Right atrium auricular region (tissue), 2 donors: ENCODE data around the gene NOP14. TPM values are rescaled to one million over a fixed set of nuclear protein-coding genes. Genes with fewer than 3 reads are reported as not detected.
"Not testable (repeated sequence)": the region's sequence is repeated elsewhere in the genome, so short reads cannot be mapped to it uniquely, and the experiment has no call there.

Experiments
- DNase-seq: peaks from one replicate; pipeline ENCODE4 v3.0.0-alpha.2; 2019; ENCODE audit warnings: low spot score
- H3K27ac ChIP-seq, 2 donors: fragments of 200-600 bp; sonication (generic); 1 replicate in 1 of 2; 2 replicates in 1 of 2; pipeline ENCODE4 v1.5.1; 2016 to 2019
- H3K27me3 ChIP-seq, 2 donors: fragments of 200-600 bp; sonication (generic); one replicate each; pipeline versions ENCODE4 v1.5.1 to v1.6.0; 2017 to 2019
- H3K36me3 ChIP-seq: fragments of 200-600 bp; sonication (generic); one replicate; pipeline ENCODE4 v1.5.1; 2016
- H3K4me1 ChIP-seq, 2 donors: fragments of 200-600 bp; sonication (generic); one replicate each; pipeline versions ENCODE4 v1.5.1 to v1.6.0; 2017 to 2019
- H3K4me3 ChIP-seq, 2 donors: fragments of 200-600 bp; sonication (generic); 1 replicate in 1 of 2; 2 replicates in 1 of 2; pipeline ENCODE4 v1.5.1; 2017 to 2019; ENCODE audit warnings: mild to moderate bottlenecking in 1 of 2, moderate library complexity in 1 of 2
- H3K9me3 ChIP-seq, 2 donors: fragments of 200-600 bp; sonication (generic); one replicate each; pipeline ENCODE4 v1.5.1; 2019
- CTCF ChIP-seq, 2 donors: fragments of 200-600 bp; sonication (generic); IDR thresholded peaks; one replicate each; pipeline ENCODE4 v1.5.1; 2019; ENCODE audit warnings: antibody characterized with exemption in 2 of 2
- total RNA-seq, 2 donors: library from RNA; depleted of rRNA; stranded (reverse); fragments of >200 nt; gene quantifications; one replicate each; pipeline ENCODE4 v1.1.0, GENCODE V29; 2016

Gene NOP14
- total RNA-seq, 2 donors from 2014 or later = 12.2 to 14.2 TPM

- no peak for DNase-seq
- Histone ChIP-seq H3K27me3 (no peaks in the 10 kb centered on the region), H3K27ac (no peak overlapping the region), H3K4me3 (no peak overlapping the region), H3K36me3 (peaks cover 59% of the 10 kb centered on the region), H3K9me3 (no peaks in the 10 kb centered on the region), H3K4me1 (peaks cover 0 to 10% of the 10 kb centered on the region in 2 donors)
- TF ChIP-seq CTCF (IDR thresholded peaks at IDR 0.05) = no peak
Observed at GRCh38 chr4:2923668-2924173, 39.5 kb downstream of the NOP14 start.

GRCh38 chr4:2923141-2923551 is 40.1 kb downstream of the NOP14 start:
- Histone ChIP-seq H3K36me3 (peaks cover 53% of the 10 kb centered on the region), H3K9me3 (no peaks in the 10 kb centered on the region), H3K4me3 (no peak overlapping the region), H3K27me3 (no peaks in the 10 kb centered on the region), H3K4me1 (peaks cover 0 to 10% of the 10 kb centered on the region in 2 donors), H3K27ac (no peak overlapping the region)
- no peak for TF ChIP-seq CTCF (IDR thresholded peaks at IDR 0.05)
- DNase-seq = no peak

- H3K9me3 ChIP-seq, H3K27ac ChIP-seq, DNase-seq, H3K27me3 ChIP-seq, H3K4me3 ChIP-seq: not testable (repeated sequence)
- peaks cover 48% of the 10 kb centered on the region for H3K36me3 ChIP-seq
- peaks cover 0 to 10% of the 10 kb centered on the region in 2 donors for H3K4me1 ChIP-seq
Observed at GRCh38 chr4:2922453-2923101, 40.6 kb downstream of the NOP14 start.

GRCh38 chr4:2918714-2919113 is 44.5 kb downstream of the NOP14 start:
- not testable (repeated sequence) for H3K27ac ChIP-seq, DNase-seq, H3K9me3 ChIP-seq, H3K4me3 ChIP-seq, H3K27me3 ChIP-seq
- H3K36me3 ChIP-seq = peaks cover 44% of the 10 kb centered on the region
- peaks cover 0 to 10% of the 10 kb centered on the region in 2 donors for H3K4me1 ChIP-seq

- not testable (repeated sequence) for DNase-seq, H3K27ac ChIP-seq, H3K4me3 ChIP-seq, H3K4me1 ChIP-seq, H3K27me3 ChIP-seq, H3K9me3 ChIP-seq
- peaks cover 45% of the 10 kb centered on the region for H3K36me3 ChIP-seq
Observed at GRCh38 chr4:2918300-2918699, 44.9 kb downstream of the NOP14 start.

- H3K27me3 ChIP-seq, H3K27ac ChIP-seq, H3K4me1 ChIP-seq, H3K9me3 ChIP-seq, H3K4me3 ChIP-seq, DNase-seq: not testable (repeated sequence)
- peaks cover 51% of the 10 kb centered on the region for H3K36me3 ChIP-seq
Observed at GRCh38 chr4:2916696-2917095, 46.5 kb downstream of the NOP14 start.

GRCh38 chr4:2915789-2916188 is 47.4 kb downstream of the NOP14 start:
- no peak for TF ChIP-seq CTCF (IDR thresholded peaks at IDR 0.05)
- no peak overlapping the region for H3K27ac ChIP-seq
- no peak overlapping the region for H3K4me3 ChIP-seq
- no peak for DNase-seq
- no peaks in the 10 kb centered on the region for H3K9me3 ChIP-seq
- no peaks in the 10 kb centered on the region for H3K4me1 ChIP-seq
- peaks cover 58% of the 10 kb centered on the region for H3K36me3 ChIP-seq
- H3K27me3 ChIP-seq = no peaks in the 10 kb centered on the region
